M059J (cell line): ENCODE data around the gene ARMCX4. TPM values are rescaled to one million over a fixed set of nuclear protein-coding genes. Genes with fewer than 3 reads are reported as not detected.
"Not testable (repeated sequence)": the region's sequence is repeated elsewhere in the genome, so short reads cannot be mapped to it uniquely, and the experiment has no call there.

Source experiments
- DNase-seq: peaks from one replicate; pipeline ENCODE4 v3.0.0-alpha.2; 2012; ENCODE audit warnings: low read depth
- total RNA-seq: library from RNA; depleted of rRNA; stranded (reverse); fragments of >200 nt; shearing (Covaris generic); gene quantifications from 2 replicates; pipeline ENCODE4 v1.2.3, GENCODE V29; 2014; rRNA removed

ARMCX4 gene
- total RNA-seq: 0.25 and 1.2 TPM in 2 replicates

GRCh38 chrX:101485212-101485949, at the start of gene ARMCX4:
Gene ARMCX4 (plus strand): TSS chrX:101485456. CDS start chrX:101488590, 3,134 bp downstream.
- DNase-seq: peak; percentile 6

GRCh38 chrX:101442085-101442484, 43.2 kb upstream of the ARMCX4 start:
- no peak for DNase-seq

- DNase-seq: no peak
Observed at GRCh38 chrX:101449279-101449678, 36.0 kb upstream of the ARMCX4 start.

- DNase-seq: no peak
Observed at GRCh38 chrX:101450085-101450484, 35.2 kb upstream of the ARMCX4 start.

- peak; percentile 32 for DNase-seq
Observed at GRCh38 chrX:101450961-101451360, 34.3 kb upstream of the ARMCX4 start.

- DNase-seq: peak; percentile 1
Observed at GRCh38 chrX:101452056-101452455, 33.2 kb upstream of the ARMCX4 start.

GRCh38 chrX:101460669-101461068, 24.6 kb upstream of the ARMCX4 start:
- no peak for DNase-seq

- peak; percentile 38 for DNase-seq
Observed at GRCh38 chrX:101462892-101463291, 22.4 kb upstream of the ARMCX4 start.

- peak; percentile 5 for DNase-seq
Observed at GRCh38 chrX:101478366-101478765, 6.9 kb upstream of the ARMCX4 start.

GRCh38 chrX:101482296-101482695, 3.0 kb upstream of the ARMCX4 start:
- peak; percentile 4 for DNase-seq

GRCh38 chrX:101483705-101484104, 1.6 kb upstream of the ARMCX4 start:
- no peak for DNase-seq

GRCh38 chrX:101484135-101484534, 1.1 kb upstream of the ARMCX4 start:
- no peak for DNase-seq

GRCh38 chrX:101488796-101489195, 3.5 kb downstream of the ARMCX4 start:
- no peak for DNase-seq

- DNase-seq: no peak
Observed at GRCh38 chrX:101491943-101492342, 6.7 kb downstream of the ARMCX4 start.

- DNase-seq: no peak
Observed at GRCh38 chrX:101493225-101493624, 8.0 kb downstream of the ARMCX4 start.

GRCh38 chrX:101502929-101503328, 17.7 kb downstream of the ARMCX4 start:
- not testable (repeated sequence) for DNase-seq

GRCh38 chrX:101507372-101507771, 22.1 kb downstream of the ARMCX4 start:
- DNase-seq: no peak

- no peak for DNase-seq
Observed at GRCh38 chrX:101507986-101508385, 22.7 kb downstream of the ARMCX4 start.

- DNase-seq: no peak
Observed at GRCh38 chrX:101530944-101531343, 45.7 kb downstream of the ARMCX4 start.

Other genes starting within 250 kb of the ARMCX4 start
- gene TAF7L, start 194.1 kb upstream of the ARMCX4 start, total RNA-seq: not detected in 2 replicates
- 9.4 and 9.6 TPM in 2 replicates for gene TIMM8A, start 136.7 kb upstream of the ARMCX4 start, total RNA-seq
- 0.05 TPM in 1 of 2 replicates, not detected in the other for gene BTK, start 99.3 kb upstream of the ARMCX4 start, total RNA-seq
- gene RPL36A, start 94.4 kb upstream of the ARMCX4 start, total RNA-seq: 1,377 and 1,626 TPM in 2 replicates
- gene GLA, start 77.5 kb upstream of the ARMCX4 start, total RNA-seq: 130 and 154 TPM in 2 replicates
- gene HNRNPH2, start 77.2 kb upstream of the ARMCX4 start, total RNA-seq: 56.0 and 82.5 TPM in 2 replicates
- gene ARMCX1, start 65.1 kb downstream of the ARMCX4 start, total RNA-seq: 34.4 and 38.9 TPM in 2 replicates
- 71.8 and 89.8 TPM in 2 replicates for gene ARMCX6, start 132.5 kb downstream of the ARMCX4 start, total RNA-seq
- gene ARMCX3, start 137.7 kb downstream of the ARMCX4 start, total RNA-seq: 49.3 and 78.8 TPM in 2 replicates
- 28.9 and 44.5 TPM in 2 replicates for gene ARMCX2, start 174.4 kb downstream of the ARMCX4 start, total RNA-seq